GM10266 (cell line): Measurements from ENCODE around the gene TMCO6.
"Not testable (repeated sequence)": the region's sequence is repeated elsewhere in the genome, so short reads cannot be mapped to it uniquely, and the experiment has no call there.

ENCODE experiments used
- DNase-seq: peaks from one replicate; pipeline ENCODE4 v3.0.0; 2012; ENCODE audit errors: extremely low spot score
- TF ChIP-seq, protein P1 (sequence below): IDR thresholded peaks from 2 replicates; pipeline ENCODE4 v1.5.1; 2012; ENCODE audit warnings: mild to moderate bottlenecking, low read depth; ENCODE audit not compliant: control insufficient read depth, insufficient read depth; ENCODE audit errors: missing control alignments

The TMCO6 gene

DNA sequence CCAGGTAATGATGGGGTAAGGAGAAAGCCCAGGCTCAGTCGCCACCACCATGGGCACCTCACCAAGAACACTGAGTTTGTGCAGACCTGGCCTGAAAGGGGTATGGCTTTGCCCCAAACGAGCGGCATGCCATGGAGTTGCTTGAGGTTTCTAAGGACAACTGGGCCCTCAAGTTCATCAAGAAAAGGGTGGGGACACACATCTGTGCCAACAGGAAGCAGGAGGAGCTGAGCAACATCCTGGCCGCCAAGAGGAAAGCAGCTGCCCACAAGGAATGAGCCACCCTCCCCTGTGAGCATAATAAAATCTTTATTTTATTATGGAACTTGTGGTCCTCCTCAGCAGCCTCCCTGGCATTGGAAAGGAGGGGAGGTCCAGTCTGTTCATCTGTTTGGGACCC, 30.1 kb upstream of the TMCO6 start:
- TF ChIP-seq, protein P1, sequence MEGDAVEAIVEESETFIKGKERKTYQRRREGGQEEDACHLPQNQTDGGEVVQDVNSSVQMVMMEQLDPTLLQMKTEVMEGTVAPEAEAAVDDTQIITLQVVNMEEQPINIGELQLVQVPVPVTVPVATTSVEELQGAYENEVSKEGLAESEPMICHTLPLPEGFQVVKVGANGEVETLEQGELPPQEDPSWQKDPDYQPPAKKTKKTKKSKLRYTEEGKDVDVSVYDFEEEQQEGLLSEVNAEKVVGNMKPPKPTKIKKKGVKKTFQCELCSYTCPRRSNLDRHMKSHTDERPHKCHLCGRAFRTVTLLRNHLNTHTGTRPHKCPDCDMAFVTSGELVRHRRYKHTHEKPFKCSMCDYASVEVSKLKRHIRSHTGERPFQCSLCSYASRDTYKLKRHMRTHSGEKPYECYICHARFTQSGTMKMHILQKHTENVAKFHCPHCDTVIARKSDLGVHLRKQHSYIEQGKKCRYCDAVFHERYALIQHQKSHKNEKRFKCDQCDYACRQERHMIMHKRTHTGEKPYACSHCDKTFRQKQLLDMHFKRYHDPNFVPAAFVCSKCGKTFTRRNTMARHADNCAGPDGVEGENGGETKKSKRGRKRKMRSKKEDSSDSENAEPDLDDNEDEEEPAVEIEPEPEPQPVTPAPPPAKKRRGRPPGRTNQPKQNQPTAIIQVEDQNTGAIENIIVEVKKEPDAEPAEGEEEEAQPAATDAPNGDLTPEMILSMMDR = no peak
- no peak for DNase-seq

DNA sequence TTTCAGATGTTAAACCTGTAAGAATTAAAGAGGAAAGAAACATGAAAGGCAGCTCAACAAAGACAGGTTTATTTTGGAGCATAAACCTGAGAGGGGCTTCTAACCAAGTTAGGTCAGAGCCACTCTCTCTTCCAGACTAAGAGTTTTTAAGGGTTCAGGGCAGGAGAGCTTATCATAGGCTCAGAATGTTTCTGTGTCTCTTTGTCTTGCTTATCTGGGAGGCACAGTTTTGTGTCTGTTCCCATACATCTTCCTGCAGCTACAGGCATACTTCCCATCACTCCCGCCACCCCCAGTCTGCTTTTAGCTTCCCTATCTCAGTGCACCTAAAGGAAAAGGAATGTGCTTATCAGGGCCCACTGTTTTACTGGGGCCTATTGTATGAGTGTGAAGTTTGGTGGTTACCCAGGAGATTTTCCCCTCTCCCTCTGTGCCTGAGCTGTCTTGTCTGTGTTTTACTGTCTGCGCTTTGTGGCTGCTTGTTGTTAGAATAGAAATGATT, 28.2 kb upstream of the TMCO6 start:
- DNase-seq = no peak
- TF ChIP-seq, protein P1 = no peak

- DNase-seq = no peak
- TF ChIP-seq, protein P1 = no peak
Measured at GRCh38 chr5:140622301-140622700, 16.9 kb upstream of the TMCO6 start.

DNA sequence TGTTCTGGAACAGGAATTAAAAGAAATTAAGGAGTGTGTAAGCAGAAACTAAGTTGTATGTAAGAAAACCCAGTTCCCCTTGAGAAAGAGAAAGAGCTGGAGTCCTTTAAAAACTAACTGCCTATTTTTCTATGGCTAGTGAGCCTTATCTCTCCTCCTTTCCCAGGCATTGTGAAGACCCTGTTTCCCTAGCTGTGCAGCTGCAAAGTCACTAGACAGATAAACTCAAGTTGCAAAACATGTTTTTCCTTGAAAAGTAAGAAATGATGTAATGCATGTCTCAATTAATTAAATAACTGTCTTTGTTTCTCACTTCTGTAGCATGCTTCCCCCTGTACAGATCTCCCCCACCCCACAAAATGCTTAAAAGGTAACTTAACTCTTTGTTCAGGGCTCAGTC, 16.2 kb upstream of the TMCO6 start:
- DNase-seq = not testable (repeated sequence)

DNA sequence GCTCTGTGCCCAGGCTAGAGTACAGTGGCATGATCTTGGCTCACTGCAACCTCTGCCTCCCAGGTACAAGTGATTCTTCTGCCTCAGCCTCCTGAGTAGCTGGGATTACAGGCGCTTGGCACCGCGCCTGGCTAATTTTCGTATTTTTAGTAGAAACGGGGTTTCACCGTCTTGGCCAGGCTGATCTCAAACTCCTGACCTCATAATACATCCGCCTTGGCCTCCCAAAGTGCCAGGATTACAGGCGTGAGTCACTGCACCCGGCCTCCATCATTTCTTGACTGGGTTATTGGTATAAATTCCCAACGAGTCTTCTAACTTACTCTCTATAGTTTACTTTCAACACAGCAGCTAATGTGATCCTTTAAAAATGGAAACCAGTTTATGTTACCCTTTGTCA, 14.4 kb upstream of the TMCO6 start:
- DNase-seq = not testable (repeated sequence)

GRCh38 chr5:140627972-140628371, 11.3 kb upstream of the TMCO6 start:
- TF ChIP-seq, protein P1 = no peak
- DNase-seq = no peak

- TF ChIP-seq, protein P1 = no peak
- DNase-seq = no peak
Measured at GRCh38 chr5:140628711-140629110, 10.5 kb upstream of the TMCO6 start.

DNA sequence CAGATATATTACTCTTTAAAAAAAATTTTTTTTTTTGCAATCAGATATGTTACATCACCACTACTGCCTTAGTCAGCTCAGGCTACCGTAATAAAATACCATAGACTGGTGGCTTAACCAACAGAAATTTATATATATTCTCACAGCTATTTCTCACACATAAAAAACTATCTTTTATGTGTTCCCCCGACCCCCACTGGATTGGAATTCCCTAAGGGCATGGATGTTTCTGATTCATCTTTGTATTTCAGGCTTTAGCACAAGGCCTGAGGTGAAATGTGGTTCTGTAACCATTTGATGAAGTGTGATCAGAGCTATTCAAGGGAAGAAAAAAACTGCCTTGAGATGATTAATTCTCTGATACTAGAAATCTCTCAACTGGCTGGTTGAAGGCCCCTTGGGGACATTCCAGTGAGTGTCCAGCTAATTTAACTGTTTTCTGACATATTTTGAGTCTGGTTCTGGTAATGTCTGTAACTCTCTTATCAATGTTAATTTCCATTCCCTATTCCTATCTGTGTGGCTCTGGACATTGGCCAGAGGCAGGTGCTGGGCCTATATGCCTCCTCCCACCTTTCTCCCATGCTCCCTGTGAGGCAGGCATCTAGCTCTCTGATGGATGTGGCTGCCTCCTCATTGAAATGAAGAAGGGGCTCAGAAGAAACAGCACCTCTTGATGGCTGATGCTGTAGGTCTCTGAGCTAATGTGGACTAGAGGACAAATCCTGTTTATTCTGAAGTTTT, 8.8 kb upstream of the TMCO6 start:
- TF ChIP-seq, protein P1 = no peak
- DNase-seq = no peak
